GM10847 (cell line): Measurements from ENCODE around the gene TIMM8A.

Source experiments
- POLR2A ChIP-seq: IDR thresholded peaks from 2 replicates; pipeline ENCODE4 v1.6.1; 2011; ENCODE audit not compliant: insufficient read length; ENCODE audit errors: extremely low read depth

The TIMM8A gene

DNA sequence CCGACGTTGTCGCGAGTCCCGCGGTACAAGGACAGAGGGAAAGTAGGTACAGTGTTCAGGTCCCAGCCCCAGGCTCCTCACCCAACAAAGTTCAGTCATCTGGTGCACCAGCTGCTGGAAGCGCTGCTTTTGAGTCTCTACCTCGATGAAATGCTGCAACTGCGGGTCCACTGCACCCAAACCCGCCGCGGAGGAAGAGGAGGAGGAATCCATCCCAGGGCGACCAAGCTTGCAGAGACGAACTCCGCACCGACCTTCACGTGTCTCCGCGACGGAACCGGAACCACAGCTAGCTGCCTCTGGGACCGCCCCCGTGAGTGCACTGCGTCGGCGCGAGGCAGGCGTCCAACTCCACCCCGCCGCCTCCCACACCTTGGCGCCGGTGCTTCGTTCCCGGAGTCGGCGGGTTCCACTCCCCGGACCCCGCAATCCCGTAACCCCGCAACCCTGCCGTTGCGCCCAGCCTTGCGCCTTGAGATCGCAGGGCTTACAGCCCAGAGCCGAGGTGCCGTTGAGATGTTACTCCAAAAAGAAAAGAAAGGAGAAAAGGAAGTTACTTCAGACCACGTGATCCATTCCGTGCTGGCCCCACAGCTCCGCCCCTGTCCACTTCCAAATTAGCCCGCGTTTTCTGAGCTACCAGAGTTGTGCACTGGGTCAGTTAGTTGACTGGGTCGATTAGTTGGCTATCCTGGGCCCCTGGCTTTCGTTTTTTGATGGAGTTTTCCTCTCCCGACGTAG, at the start of gene TIMM8A:
Gene TIMM8A (minus strand): TSS at position 291 of the 741 bp plus-strand sequence. CDS start 78 bp downstream, at position 213.
- TF ChIP-seq POLR2A, result peak; percentile 66

- no peak for TF ChIP-seq POLR2A
These were observed 49.2 kb upstream of the TIMM8A start for GRCh38 chrX:101397779-101398178.

GRCh38 chrX:101395789-101396188, 47.2 kb upstream of the TIMM8A start:
- TF ChIP-seq POLR2A, result no peak

DNA sequence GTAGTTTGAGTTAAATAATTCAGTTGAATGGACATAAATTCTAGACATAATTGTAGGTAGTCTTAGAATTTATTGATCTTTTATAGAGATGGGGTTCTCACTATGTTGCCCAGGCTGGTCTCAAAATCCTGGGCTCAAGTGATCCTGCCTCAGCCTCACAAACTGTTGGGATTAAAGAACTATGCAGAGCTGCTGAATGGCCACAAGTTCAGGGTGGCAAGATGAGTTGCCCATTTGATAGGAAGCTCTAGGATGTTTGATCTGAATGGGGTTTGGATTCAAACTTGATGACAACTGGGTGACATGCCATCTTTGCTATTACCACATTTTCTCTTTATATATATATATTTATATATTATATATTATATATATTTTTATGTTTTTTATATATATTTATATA, 45.8 kb upstream of the TIMM8A start:
- TF ChIP-seq POLR2A, result no peak

- no peak for TF ChIP-seq POLR2A
These were observed 45.2 kb upstream of the TIMM8A start for GRCh38 chrX:101393530-101394305.

GRCh38 chrX:101391831-101392230, 43.3 kb upstream of the TIMM8A start:
- TF ChIP-seq POLR2A, result no peak

DNA sequence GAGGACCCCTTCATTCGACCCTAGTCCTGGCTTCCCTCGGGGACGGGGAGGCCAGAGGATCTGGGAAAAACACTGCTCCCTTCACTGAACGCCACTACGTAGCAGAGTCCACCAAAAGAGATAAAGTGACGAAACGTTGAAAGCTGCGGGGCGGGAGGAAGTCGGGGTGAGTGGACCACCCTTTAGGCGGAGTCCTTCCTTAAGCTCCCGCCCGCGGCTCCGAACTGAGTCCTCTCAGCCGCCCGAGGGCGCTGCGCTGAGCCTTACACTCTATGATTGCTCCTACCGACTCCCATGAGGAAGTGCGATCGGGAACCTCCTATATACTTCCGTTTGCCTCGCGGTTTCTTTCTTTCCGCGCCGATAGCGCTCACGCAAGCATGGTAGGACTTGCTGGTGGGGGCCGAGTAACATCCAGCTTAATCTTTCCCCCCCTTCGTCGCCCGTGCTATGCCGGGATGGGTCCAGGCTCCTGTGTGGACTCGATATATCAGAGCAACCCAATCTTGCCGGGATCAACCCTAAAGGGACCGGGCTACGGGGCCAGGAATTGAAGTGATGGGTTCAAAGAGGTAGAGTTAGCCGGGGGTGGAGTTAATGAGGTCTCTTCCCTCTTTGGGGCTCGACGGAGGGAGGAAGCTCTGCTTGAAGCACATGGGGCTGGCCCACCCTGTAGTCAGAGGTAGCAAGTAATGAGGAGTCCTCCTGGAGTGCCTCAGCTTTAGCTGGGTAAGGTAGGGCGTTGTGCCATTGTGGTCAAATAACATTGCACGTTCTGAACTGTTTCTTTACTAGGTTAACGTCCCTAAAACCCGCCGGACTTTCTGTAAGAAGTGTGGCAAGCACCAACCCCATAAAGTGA, 42.4 kb upstream of the TIMM8A start, which contains the start of gene RPL36A:
Gene RPL36A (plus strand): TSS at position 348 of the 862 bp plus-strand sequence. CDS start 33 bp downstream, at position 381.
- TF ChIP-seq POLR2A, result peak; percentile 89

- TF ChIP-seq POLR2A, result no peak
These were observed 40.1 kb upstream of the TIMM8A start for GRCh38 chrX:101388604-101389003.

DNA sequence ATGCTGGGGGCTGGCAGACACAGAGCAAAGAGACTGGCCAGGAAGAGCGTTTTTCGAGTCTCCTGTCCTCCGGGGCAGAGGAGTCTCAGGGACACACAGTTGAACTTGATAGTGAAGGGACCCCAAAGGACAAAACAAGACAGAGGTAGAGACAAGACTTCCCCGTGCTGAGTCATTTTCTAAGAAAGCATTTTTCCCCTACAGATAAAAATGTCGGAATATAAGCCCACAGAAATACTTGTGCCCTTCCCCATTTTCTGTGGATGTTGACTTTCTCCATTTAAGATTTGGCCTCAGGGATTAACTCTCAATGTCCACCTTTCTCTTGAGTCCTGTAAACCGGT, 38.0 kb upstream of the TIMM8A start:
- no peak for TF ChIP-seq POLR2A

GRCh38 chrX:101385795-101386541, 37.4 kb upstream of the TIMM8A start, which contains the start of gene BTK:
Gene BTK, minus strand, starts transcription at chrX:101386191. Its CDS starts 10,907 bp downstream, at chrX:101375284.
- TF ChIP-seq POLR2A, result no peak

- TF ChIP-seq POLR2A, result no peak
These were observed 36.6 kb upstream of the TIMM8A start for GRCh38 chrX:101385026-101385684.

GRCh38 chrX:101383679-101384205, 35.2 kb upstream of the TIMM8A start:
- TF ChIP-seq POLR2A, result no peak

DNA sequence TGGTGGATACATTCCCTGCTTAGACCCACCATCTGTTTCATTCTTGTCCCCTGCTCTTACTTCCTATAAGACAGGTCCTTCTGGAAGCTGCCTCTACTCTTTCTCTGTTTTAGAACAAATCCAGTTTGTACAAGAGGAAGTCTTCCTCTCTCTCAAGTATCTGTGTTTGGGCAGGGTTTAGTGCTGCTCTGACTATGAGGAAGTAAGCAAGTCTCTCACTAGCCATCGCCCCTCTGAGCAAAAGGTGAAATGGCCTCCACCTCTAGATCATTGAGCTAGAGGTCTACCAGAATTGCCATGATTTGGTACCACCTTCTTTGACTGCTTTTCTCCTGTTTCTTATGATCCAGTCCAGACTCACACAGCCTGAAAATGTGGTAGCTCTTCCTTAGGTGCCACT, 29.0 kb upstream of the TIMM8A start:
- no peak for TF ChIP-seq POLR2A
